HK-2 (cell line): ENCODE data around the gene PRKCE.
A peak's percentile ranks its signal among the peaks of the same experiment; 100 is the strongest.

Experiments
- DNase-seq: peaks from one replicate; pipeline ENCODE4 v3.0.0-alpha.2; 2018; ENCODE audit not compliant: unreplicated experiment

Gene PRKCE

GRCh38 chr2:45860136-45861121 lies 209.0 kb downstream of the PRKCE start:
- DNase-seq = no peak

- DNase-seq = no peak
Measured at GRCh38 chr2:45862843-45863242, 211.4 kb downstream of the PRKCE start.

GRCh38 chr2:45864121-45864520 lies 212.6 kb downstream of the PRKCE start:
- no peak for DNase-seq

GRCh38 chr2:45867349-45867748 lies 215.9 kb downstream of the PRKCE start:
- no peak for DNase-seq

GRCh38 chr2:45867800-45868199 lies 216.3 kb downstream of the PRKCE start:
- no peak for DNase-seq

GRCh38 chr2:45869165-45869501 lies 217.7 kb downstream of the PRKCE start:
- DNase-seq = no peak

- no peak for DNase-seq
Measured at GRCh38 chr2:45871025-45871424, 219.6 kb downstream of the PRKCE start.

- no peak for DNase-seq
Measured at GRCh38 chr2:45871541-45871940, 220.1 kb downstream of the PRKCE start.

GRCh38 chr2:45872211-45872610 lies 220.7 kb downstream of the PRKCE start:
- peak; percentile 36 for DNase-seq

- no peak for DNase-seq
Measured at GRCh38 chr2:45874344-45874743, 222.9 kb downstream of the PRKCE start.

GRCh38 chr2:45876611-45877010 lies 225.1 kb downstream of the PRKCE start:
- DNase-seq = no peak

- no peak for DNase-seq
Measured at GRCh38 chr2:45879406-45879805, 227.9 kb downstream of the PRKCE start.

GRCh38 chr2:45879936-45880335 lies 228.5 kb downstream of the PRKCE start:
- no peak for DNase-seq

GRCh38 chr2:45881970-45882581 lies 230.6 kb downstream of the PRKCE start:
- DNase-seq = no peak

GRCh38 chr2:45882707-45883602 lies 231.5 kb downstream of the PRKCE start:
- no peak for DNase-seq

GRCh38 chr2:45883603-45884000 lies 232.1 kb downstream of the PRKCE start:
- DNase-seq = no peak

GRCh38 chr2:45884126-45884525 lies 232.7 kb downstream of the PRKCE start:
- no peak for DNase-seq

GRCh38 chr2:45885171-45885621 lies 233.7 kb downstream of the PRKCE start:
- DNase-seq = no peak

- DNase-seq = no peak
Measured at GRCh38 chr2:45886171-45886663, 234.7 kb downstream of the PRKCE start.

- no peak for DNase-seq
Measured at GRCh38 chr2:45888167-45888566, 236.7 kb downstream of the PRKCE start.

- no peak for DNase-seq
Measured at GRCh38 chr2:45888641-45889040, 237.2 kb downstream of the PRKCE start.

GRCh38 chr2:45889053-45889452 lies 237.6 kb downstream of the PRKCE start:
- DNase-seq = no peak
